Hepatocyte (in vitro differentiated cells): ENCODE measurements around the gene MX1. TPM values are rescaled to one million over a fixed set of nuclear protein-coding genes. Genes with fewer than 3 reads are reported as not detected.

Experiments
- DNase-seq: peaks from one replicate; pipeline ENCODE4 v3.0.0-alpha.2; 2016; ENCODE audit warnings: low spot score
- H2AFZ ChIP-seq: fragments of 200-600 bp; sonication (generic); 2 replicates; pipeline ENCODE4 v1.6.0; 2016; ENCODE audit warnings: antibody characterized with exemption, mild to moderate bottlenecking
- H3K27ac ChIP-seq: fragments of 200-600 bp; sonication (generic); 2 replicates; pipeline ENCODE4 v1.5.1; 2016; ENCODE audit warnings: mild to moderate bottlenecking
- H3K27me3 ChIP-seq: fragments of 200-600 bp; sonication (generic); 2 replicates; pipeline ENCODE4 v1.6.1; 2016
- H3K36me3 ChIP-seq: fragments of 200-600 bp; sonication (generic); replicated peaks from 2 replicates; pipeline ENCODE4 v1.5.1; 2016; ENCODE audit warnings: low read depth; ENCODE audit not compliant: insufficient read depth
- H3K4me1 ChIP-seq: fragments of 200-600 bp; sonication (generic); 2 replicates; pipeline ENCODE4 v1.5.1; 2016; ENCODE audit warnings: mild to moderate bottlenecking, moderate library complexity; ENCODE audit not compliant: insufficient read depth
- H3K4me2 ChIP-seq: fragments of 200-600 bp; sonication (generic); 2 replicates; pipeline ENCODE4 v1.6.0; 2016
- H3K4me3 ChIP-seq: fragments of 200-600 bp; sonication (generic); 2 replicates; pipeline ENCODE4 v1.5.1; 2016; ENCODE audit warnings: mild to moderate bottlenecking
- H3K79me2 ChIP-seq: fragments of 200-600 bp; sonication (generic); 2 replicates; pipeline ENCODE4 v1.6.0; 2017; ENCODE audit warnings: mild to moderate bottlenecking
- H3K9me2 ChIP-seq: fragments of 200-600 bp; sonication (generic); replicated peaks from 2 replicates; pipeline ENCODE4 v1.6.0; 2017; ENCODE audit warnings: mild to moderate bottlenecking; ENCODE audit not compliant: insufficient read depth
- H3K9me3 ChIP-seq: fragments of 200-600 bp; sonication (generic); 2 replicates; pipeline ENCODE4 v1.5.1; 2016; ENCODE audit warnings: low read depth, mild to moderate bottlenecking
- H4K20me1 ChIP-seq: fragments of 200-600 bp; sonication (generic); 2 replicates; pipeline ENCODE4 v1.6.0; 2016; ENCODE audit warnings: mild to moderate bottlenecking; ENCODE audit not compliant: insufficient read depth, poor library complexity, severe bottlenecking
- CTCF ChIP-seq: fragments of 200-600 bp; sonication (generic); IDR thresholded peaks from 2 replicates; pipeline ENCODE4 v1.5.1; 2016; ENCODE audit warnings: antibody characterized with exemption, mild to moderate bottlenecking; ENCODE audit not compliant: poor library complexity
- EZH2 ChIP-seq: fragments of 200-600 bp; sonication (generic); IDR thresholded peaks from 2 replicates; pipeline ENCODE4 v1.6.1; 2016; ENCODE audit warnings: antibody characterized with exemption, mild to moderate bottlenecking, borderline replicate concordance
- EZH2phosphoT487 ChIP-seq: fragments of 200-600 bp; sonication (generic); IDR thresholded peaks from one replicate; pipeline ENCODE4 v1.6.1; 2018; ENCODE audit warnings: antibody characterized with exemption, mild to moderate bottlenecking, low read depth, moderate library complexity; ENCODE audit not compliant: unreplicated experiment, severe bottlenecking
- WGBS: methylation state at CpG from one replicate; pipeline ENCODE4 v1.1.6; 2016; ENCODE audit warnings: low lambda C conversion rate; ENCODE audit errors: missing lambda C conversion rate; 5-methylcytosine and 5-hydroxymethylcytosine counted together
- polyA plus RNA-seq: library from polyadenylated mRNA; unstranded; fragments of >200 nt; fragmentation: Nextera tagmentation; extraction: Ambion mirVana; gene quantifications from 2 replicates; pipeline ENCODE4 v1.2.1, GENCODE V29; 2016
- total RNA-seq: library from RNA; depleted of rRNA; stranded (reverse); fragments of >200 nt; gene quantifications from 2 replicates; pipeline ENCODE4 v1.2.3, GENCODE V29; 2014

MX1 gene
- total and polyA plus RNA-seq, 2 experiments from 2014 or later: 14.2 to 26.6 TPM

- H3K4me1 ChIP-seq: peaks cover 25% of the 10 kb centered on the region
- H3K4me2 ChIP-seq: no peak overlapping the region
- no peak overlapping the region for H3K4me3 ChIP-seq
- WGBS: 55% methylated on average over 6 of the region's 6 CpGs
- peaks cover 9% of the 10 kb centered on the region for H3K79me2 ChIP-seq
- H2AFZ ChIP-seq: no peak overlapping the region
- H3K9me2 ChIP-seq: no peaks in the 10 kb centered on the region
- peaks cover 8% of the 10 kb centered on the region for H4K20me1 ChIP-seq
- no peak for TF ChIP-seq CTCF
- no peak for TF ChIP-seq EZH2phosphoT487
- no peak for TF ChIP-seq EZH2
- H3K27ac ChIP-seq: no peak overlapping the region
- no peaks in the 10 kb centered on the region for H3K9me3 ChIP-seq
- H3K36me3 ChIP-seq: no peaks in the 10 kb centered on the region
- DNase-seq: no peak
- no peaks in the 10 kb centered on the region for H3K27me3 ChIP-seq
Measured at GRCh38 chr21:41482301-41482700, 56.3 kb downstream of the MX1 start.

GRCh38 chr21:41482980-41483379 is 56.9 kb downstream of the MX1 start:
- TF ChIP-seq CTCF (no peak), EZH2phosphoT487 (no peak), EZH2 (no peak)
- no peaks in the 10 kb centered on the region for H3K27me3 ChIP-seq
- H4K20me1 ChIP-seq: peaks cover 8% of the 10 kb centered on the region
- peaks cover 21% of the 10 kb centered on the region for H3K4me1 ChIP-seq
- H3K36me3 ChIP-seq: no peaks in the 10 kb centered on the region
- peaks cover 9% of the 10 kb centered on the region for H3K79me2 ChIP-seq
- peak overlapping the region; percentile 15 for H3K27ac ChIP-seq
- DNase-seq: no peak
- WGBS: 92% methylated on average over 6 of the region's 6 CpGs
- H3K4me2 ChIP-seq: no peak overlapping the region
- no peak overlapping the region for H2AFZ ChIP-seq
- H3K4me3 ChIP-seq: no peak overlapping the region
- no peaks in the 10 kb centered on the region for H3K9me3 ChIP-seq
- no peaks in the 10 kb centered on the region for H3K9me2 ChIP-seq

DNA sequence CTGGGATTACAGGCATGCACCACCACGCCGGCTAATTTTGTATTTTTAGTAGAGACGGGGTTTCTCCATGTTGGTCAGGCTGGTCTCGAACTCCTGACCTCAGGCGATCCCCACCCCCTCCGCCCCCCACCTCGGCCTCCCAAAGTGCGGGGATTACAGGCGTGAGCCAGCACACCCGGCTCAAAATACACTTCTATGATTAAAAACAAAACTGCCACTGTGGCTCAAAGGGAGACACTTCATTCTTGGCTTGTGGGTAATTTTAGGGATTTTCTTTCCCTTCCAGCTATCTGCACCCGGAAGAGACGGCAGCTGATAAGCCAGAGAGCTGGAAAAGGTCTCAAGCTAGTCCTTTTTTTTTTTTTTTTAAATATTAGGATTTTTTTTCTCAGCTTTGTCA is 57.4 kb downstream of the MX1 start:
- Histone ChIP-seq H3K79me2 (peaks cover 9% of the 10 kb centered on the region), H3K4me2 (no peak overlapping the region), H3K27me3 (no peaks in the 10 kb centered on the region), H3K4me3 (no peak overlapping the region), H3K36me3 (no peaks in the 10 kb centered on the region), H3K4me1 (peaks cover 17% of the 10 kb centered on the region), H3K27ac (no peak overlapping the region), H2AFZ (no peak overlapping the region), H3K9me2 (no peaks in the 10 kb centered on the region), H4K20me1 (peaks cover 8% of the 10 kb centered on the region), H3K9me3 (no peaks in the 10 kb centered on the region)
- WGBS: 68% methylated on average over 12 of the region's 12 CpGs
- DNase-seq: no peak
- TF ChIP-seq CTCF (no peak), EZH2 (no peak), EZH2phosphoT487 (no peak)

DNA sequence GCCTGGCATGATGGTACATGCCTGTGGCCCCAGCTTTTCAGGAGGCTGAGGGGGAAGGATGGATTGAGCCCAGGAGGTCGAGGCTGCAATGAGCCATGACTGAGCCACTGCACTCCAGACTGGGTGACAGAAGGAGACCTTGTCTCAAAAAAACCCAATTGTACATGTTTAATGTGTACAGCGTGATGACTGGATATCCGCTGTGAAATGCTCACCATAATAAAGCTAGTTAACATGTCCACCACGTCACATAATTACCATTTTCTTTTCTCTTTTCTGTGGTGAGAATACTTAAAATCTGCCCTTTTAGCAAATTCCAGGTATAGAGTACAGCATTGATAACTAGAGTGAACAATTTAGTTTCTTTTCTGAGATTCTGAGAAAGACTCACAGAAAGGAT is 57.9 kb downstream of the MX1 start:
- H3K27ac ChIP-seq: no peak overlapping the region
- H3K79me2 ChIP-seq: peaks cover 11% of the 10 kb centered on the region
- TF ChIP-seq EZH2phosphoT487: no peak
- TF ChIP-seq CTCF: no peak
- TF ChIP-seq EZH2: no peak
- no peaks in the 10 kb centered on the region for H3K27me3 ChIP-seq
- 93% methylated on average over 4 of the region's 4 CpGs for WGBS
- H3K4me1 ChIP-seq: peaks cover 11% of the 10 kb centered on the region
- H3K9me2 ChIP-seq: no peaks in the 10 kb centered on the region
- no peaks in the 10 kb centered on the region for H3K36me3 ChIP-seq
- no peak overlapping the region for H3K4me3 ChIP-seq
- DNase-seq: no peak
- no peak overlapping the region for H3K4me2 ChIP-seq
- H4K20me1 ChIP-seq: peaks cover 8% of the 10 kb centered on the region
- no peak overlapping the region for H2AFZ ChIP-seq
- H3K9me3 ChIP-seq: no peaks in the 10 kb centered on the region
